ENCODE data around the gene PCSK5.
"Not testable (repeated sequence)": the region's sequence is repeated elsewhere in the genome, so short reads cannot be mapped to it uniquely, and the experiment has no call there.

Gene PCSK5

DNA sequence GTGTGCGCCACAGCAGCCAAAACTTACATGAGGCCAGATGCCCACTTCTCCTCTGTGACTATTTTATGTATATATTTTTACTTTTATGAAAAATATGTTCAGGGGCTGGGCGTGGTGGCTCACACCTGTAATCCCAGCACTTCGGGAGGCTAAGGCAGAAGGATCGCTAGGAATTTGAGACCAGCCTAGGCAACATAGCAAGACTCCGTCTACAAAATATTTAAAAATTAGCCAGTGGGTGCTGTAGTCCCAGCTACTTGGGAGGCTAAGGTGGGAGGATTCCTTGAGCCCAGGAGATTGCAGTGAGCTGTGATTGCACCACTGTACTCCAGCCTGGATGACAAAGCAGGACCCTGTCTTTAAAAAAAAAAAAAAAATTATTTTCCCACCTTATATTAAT is 420.5 kb downstream of the PCSK5 start:
- no peak for DNase-seq (ENCODE audit: low read depth in 2 of 2)

DNA sequence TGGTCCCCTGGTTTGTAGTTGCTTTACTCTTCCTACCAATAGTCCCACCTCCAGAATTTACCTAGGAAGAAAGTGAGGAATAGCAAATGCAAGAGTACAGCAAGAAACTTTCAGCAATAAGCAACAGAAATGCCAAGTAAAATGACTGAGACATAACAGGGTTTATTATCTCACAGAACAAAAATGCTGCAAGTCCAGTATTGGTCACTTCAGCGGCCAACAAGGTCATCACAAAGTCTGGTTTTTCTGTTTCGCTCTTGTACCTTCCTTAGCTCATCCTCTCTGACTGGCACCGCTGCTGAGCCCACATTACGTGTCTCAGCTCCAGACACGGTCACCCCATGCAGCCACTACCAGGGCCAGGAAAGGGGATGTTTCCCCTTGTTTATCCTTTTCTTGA is 421.1 kb downstream of the PCSK5 start:
- DNase-seq (ENCODE audit: low read depth in 2 of 2), result no peak

DNA sequence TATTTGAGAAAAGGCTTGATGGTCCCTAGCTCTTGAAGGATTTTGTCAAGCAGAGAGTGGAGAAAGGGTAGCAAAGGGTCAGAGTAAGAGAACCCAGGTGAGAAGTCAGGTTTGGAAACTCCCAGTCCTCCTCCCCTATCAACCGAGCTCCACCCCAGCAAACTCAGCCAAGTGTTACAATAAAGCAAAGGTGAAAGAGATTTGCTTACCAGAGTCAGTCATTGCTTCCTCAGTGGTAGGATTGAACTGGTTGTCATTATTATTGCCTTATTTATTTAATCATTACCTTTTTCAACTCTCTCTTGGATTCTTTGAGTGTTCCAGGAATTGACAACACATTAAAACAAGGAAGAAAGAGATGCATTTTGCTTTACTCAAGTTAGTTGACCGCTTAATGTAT is 423.3 kb downstream of the PCSK5 start:
- no peak for DNase-seq (ENCODE audit: low read depth in 2 of 2)

DNA sequence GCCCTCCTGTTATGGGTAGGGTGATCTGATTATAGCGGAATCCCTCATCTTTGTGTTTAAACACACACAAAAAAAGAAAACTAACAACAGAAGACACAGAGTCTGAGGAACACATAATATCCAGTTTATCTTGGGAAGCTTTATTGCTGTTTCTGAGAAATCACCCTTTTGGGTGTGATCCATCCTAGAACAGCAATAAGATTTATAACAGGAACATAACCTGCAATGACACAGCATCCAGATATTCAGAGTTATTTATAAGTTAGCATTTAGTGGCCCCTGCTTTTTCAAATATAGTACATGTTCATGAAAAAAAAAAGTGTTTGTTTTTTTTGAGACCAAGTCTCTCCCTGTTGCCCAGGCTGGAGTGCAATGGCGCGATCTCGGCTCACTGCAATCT is 423.8 kb downstream of the PCSK5 start:
- DNase-seq (ENCODE audit: low read depth in 2 of 2), result no peak

DNA sequence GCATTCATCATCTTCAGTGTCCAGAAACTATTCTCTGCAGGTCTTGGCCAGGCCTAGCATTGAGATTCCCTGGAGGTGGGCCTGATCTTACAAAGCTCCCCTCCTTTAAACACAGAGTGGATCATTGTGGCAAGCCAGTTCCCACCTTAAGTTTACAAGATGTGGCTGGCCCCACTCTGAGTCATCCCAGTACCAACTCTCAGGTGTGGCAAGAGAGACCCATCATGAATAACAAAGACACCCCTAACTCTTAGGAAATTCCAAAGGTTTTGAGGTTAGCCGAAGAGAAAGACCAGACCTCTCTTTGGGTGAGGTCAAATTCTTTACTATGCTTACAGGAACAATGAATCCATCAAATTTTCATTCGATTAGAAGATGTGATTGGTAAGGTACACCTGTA is 425.6 kb downstream of the PCSK5 start:
- DNase-seq (ENCODE audit: low read depth in 2 of 2), result no peak

DNA sequence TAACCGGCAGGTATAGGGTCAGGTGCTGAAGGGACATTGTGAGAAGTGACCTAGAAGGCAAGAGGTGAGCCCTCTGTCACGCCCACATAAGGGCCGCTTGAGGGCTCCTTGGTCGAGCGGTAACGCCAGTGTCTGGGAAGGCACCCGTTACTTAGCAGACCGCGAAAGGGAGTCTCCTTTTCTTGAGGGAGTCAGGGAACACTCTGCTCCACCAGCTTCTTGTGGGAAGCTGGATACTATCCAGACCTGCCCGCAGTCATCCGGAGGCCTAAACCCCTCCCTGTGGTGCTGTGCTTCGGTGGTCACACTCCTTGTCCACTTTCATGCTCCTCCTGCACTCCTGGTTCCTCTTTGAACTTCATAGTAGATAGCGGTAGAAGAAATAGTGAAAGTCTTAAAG is 429.0 kb downstream of the PCSK5 start:
- not testable (repeated sequence) for DNase-seq (ENCODE audit: low read depth in 2 of 2)

DNA sequence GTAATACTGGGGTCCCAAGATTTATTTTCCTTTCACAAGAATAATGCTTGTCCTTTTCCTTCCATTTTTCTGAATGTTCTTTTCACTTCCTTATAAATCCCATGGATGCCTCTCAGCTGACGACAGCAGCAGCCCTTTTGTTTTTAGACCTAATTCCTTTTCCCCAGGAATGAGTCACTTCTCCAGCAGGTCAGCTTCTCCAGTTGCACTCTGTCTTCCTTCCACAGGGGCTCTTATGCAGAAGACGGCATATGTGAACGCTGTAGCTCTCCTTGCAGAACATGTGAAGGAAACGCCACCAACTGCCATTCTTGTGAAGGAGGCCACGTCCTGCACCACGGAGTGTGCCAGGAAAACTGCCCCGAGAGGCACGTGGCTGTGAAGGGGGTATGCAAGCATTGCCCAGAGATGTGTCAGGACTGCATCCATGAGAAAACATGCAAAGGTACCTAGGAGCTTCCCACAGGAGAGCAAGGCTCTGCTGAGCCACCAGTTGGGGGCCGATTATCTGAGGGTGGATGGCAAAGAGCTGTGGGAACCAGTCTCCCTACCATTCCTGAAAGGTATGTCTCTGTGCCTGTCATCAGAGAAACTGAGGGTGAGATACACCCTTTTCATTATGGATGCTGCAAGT is 430.8 kb downstream of the PCSK5 start:
- no peak for DNase-seq (ENCODE audit: low read depth in 2 of 2)

DNA sequence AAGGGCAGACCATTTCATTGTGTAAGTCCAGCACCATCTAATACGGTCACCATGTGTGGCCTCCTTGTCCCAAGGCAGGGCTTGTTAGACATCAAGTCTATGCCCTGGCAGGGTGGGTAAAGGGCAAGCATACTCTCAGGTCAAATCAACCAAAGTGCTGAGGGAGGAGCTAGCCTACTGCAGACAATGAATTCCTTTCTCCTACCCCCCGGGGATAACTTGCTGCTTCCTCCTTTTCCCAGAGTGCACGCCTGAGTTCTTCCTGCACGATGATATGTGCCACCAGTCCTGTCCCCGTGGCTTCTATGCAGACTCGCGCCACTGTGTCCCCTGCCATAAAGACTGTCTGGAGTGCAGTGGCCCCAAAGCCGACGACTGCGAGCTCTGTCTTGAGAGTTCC is 432.3 kb downstream of the PCSK5 start:
- DNase-seq (ENCODE audit: low read depth in 2 of 2), result no peak

DNA sequence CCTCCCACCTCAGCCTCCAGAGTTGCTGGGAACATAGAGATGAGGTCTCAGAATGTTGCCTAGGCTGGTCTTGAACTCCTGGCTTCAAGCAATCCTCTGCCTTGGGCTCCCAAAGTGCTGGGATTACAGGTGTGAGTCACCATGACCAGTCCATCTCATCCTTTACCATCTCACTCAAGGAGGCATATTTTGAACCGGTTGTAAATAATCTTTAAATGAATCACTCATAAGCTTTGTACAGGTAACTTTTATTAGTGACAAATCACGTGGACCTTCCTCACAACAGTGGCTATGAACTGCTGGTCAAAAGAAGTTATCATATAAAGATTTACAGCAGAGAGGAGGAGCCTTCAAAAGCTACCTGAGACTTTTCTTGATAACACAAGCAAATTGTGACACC is 433.0 kb downstream of the PCSK5 start:
- no peak for DNase-seq (ENCODE audit: low read depth in 2 of 2)

DNA sequence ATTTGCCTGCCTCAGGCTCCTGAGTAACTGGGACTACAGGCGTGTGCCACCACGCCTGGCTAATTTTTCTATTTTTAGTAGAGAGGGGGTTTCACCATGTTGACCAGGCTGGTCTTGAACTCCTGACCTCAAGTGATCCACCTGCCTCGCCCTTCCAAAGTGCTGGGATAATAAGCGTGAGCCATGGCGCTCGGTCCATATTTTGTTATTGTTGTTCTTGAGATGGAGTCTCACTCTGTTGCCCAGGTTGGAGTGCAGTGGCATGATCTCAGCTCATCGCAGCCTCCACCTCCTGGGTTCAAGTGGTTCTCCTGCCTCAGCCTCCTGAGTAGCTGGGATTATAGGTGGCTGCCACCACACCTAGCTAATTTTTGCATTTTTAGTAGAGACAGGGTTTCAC is 433.6 kb downstream of the PCSK5 start:
- DNase-seq (ENCODE audit: low read depth in 2 of 2), result not testable (repeated sequence)

DNA sequence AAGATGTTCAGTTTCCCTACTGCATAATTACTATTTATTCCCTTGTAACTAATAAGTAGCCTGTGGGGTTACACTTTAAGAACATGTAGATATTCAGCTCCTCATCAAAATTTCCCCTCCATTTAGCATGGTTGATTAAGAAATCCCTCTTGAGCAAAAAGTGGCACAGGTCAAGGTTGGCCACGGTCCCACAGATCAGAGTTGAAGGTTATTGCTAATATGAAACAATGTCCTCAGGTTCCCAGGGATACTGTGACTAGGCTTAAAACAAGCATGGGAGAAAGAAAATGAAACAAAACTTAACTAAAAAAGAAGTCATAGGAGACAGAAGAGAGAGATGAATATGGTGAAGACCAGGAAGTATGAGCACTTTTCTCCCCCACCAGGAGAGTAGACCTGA is 439.6 kb downstream of the PCSK5 start:
- DNase-seq (ENCODE audit: low read depth in 2 of 2), result no peak

DNA sequence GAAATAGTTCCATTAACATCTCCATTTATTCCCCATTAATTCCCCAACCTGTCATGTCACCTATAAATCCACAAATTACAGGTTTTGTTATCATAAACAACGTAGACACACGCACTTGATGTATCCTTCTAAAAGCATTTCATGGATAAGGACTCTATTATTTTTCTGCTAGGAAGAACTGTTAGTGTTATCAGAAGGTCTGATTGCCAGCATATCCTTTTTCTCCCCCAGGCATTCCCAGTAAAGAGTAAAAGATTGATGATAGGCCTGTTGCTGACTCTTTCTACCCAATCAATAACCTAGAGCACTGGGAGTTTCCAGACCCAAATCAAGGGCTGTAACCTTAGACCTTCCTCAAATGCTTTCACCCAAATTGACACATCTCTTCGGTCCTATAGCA is 442.9 kb downstream of the PCSK5 start:
- no peak for DNase-seq (ENCODE audit: low read depth in 2 of 2)

DNA sequence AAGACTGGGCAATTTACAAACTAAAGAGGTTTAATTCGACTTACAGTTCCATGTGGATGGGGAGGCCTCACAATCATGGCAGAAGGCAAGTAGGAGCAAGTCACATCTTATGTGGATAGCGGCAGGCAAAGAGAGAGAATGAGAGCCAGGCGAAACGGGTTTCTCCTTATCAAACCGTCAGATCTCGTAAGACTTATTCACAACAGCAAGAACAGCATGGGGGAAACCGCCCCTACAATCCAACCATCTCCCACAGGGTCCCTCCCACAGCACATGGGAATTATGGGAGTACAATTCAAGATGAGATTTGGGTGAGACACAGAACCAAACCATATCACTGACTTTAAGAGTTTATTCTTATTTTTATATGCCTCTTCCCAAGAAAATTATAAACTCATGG is 443.5 kb downstream of the PCSK5 start:
- DNase-seq (ENCODE audit: low read depth in 2 of 2), result no peak

DNA sequence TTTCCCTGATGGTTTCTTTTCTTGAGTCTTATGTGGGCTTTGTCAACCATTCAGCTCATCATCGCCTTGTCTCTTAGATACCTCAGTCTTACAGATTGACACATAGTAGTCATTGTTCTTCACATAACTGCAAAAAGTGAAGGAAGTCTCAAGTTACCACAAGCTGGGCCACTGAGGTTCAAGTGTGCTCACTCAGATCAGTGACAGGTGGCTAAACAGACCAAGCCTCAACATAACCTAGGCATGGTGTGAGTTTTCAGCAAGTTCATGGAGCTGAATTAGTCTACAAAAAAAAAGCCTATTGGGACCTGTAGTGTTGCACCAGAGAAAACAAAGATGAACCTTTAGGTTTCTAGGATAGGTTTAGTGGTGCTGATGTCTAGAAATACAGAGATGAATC is 445.6 kb downstream of the PCSK5 start:
- no peak for DNase-seq (ENCODE audit: low read depth in 2 of 2)

DNA sequence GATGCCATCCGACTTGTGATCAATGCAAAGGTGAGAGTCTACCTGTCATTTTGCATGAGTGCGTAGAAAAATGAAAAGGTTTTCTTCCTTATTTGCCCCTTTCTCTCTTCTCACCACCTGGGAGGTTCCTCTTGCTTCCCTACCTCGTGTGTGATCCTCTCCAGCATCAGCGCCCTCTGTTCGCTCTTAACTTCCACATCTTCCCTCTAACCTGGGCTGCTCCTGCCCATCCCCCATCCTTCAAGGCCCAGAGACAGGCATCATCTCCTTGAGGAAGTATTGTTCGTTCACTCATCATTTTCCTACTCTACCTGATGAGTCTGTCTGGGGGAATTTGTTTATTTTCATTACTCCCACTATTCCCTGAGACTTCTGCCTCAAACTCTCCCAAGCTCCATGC is 447.9 kb downstream of the PCSK5 start:
- no peak for DNase-seq (ENCODE audit: low read depth in 2 of 2)

DNA sequence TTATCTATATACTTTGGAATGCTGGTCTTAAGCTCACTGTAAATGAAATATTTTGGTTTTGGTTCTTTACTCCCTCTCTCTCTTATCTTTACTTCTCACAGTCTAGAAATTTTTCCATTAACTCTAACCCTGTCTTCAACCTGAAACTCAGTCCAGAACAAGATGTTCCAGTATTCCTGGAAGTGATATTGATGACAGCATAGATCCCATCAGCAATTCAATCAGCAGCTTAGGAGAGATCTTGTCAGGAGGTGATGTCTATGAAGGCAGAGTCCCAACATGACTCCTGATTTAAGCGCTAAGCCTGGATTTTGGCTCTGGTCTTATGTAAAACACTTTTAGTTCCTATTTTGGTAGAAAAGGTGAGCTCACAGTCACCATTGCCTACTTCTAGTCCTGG is 451.1 kb downstream of the PCSK5 start:
- no peak for DNase-seq (ENCODE audit: low read depth in 2 of 2)

DNA sequence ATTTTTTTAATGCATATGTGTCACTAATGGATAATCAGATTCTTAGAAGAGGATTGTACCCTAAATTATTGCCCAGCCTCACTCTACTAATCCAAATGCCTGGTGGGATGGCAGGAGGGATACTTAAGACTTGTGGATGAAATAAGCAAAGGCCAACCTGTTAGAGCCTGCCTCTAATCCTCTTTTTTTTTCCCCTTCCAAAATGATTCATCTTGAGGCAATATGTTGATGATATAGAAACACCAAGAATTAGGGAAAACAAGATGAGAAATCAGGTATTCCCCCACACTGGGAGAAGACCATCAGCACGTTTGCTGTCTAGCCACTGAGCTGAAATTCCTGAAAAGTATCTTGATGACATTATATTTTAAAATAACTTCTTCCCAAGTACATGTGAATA is 451.7 kb downstream of the PCSK5 start:
- no peak for DNase-seq (ENCODE audit: low read depth in 2 of 2)

DNA sequence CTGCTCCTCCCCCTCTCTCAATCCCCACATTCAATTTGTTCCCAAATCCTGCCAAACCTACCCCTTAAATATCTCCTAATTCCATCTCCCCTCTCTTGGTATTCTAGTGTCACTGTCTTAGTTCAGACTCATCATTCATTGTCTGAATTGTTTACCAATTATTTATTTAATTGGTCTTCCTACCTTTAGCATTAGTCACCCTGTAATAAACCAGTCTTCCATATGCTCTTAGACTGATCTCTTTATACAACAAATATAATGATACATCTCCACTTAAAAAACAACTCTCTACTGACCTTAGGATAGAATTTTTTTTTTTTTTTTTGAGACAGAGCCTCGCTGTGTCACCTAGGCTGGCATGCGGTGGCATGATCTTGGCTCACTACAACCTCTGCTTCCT is 452.4 kb downstream of the PCSK5 start:
- no peak for DNase-seq (ENCODE audit: low read depth in 2 of 2)

DNA sequence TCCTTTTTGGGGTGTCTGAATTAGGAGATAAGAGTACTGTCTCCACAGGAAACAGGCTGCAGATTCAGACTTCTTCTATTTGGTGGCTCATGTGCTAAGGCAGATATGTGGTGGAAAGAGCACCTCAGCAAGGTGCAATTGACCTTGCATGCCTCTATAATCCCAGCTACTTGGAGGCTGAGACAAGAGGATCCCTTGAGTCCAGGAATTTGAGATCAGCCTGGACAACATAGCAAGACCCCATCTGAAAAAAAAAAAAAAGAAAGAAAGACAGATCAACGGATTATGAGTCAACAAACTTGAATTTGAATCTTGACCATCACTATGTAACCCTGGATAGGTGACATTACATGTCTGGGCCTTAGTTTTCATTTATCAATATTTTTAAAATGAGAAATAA is 459.4 kb downstream of the PCSK5 start:
- no peak for DNase-seq (ENCODE audit: low read depth in 2 of 2)

DNA sequence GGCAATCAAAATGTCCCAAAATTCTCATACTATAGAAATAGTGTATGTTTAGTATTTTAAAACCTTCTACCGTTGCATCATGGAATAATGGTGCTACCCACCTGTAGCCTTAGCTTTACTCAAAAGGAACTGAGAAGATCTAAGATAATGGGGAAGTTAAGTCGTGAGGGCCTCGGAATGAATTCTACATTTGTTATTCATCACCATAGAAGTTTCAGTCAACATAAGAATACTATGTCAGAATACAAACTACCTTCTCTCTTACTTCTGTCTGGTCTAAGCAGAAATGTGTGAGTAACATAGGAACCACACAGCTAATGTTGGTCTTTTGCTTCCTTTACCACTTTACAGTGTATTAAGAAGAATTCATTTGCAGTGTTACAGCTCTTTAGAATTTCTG is 460.5 kb downstream of the PCSK5 start:
- DNase-seq (ENCODE audit: low read depth in 2 of 2), result no peak

DNA sequence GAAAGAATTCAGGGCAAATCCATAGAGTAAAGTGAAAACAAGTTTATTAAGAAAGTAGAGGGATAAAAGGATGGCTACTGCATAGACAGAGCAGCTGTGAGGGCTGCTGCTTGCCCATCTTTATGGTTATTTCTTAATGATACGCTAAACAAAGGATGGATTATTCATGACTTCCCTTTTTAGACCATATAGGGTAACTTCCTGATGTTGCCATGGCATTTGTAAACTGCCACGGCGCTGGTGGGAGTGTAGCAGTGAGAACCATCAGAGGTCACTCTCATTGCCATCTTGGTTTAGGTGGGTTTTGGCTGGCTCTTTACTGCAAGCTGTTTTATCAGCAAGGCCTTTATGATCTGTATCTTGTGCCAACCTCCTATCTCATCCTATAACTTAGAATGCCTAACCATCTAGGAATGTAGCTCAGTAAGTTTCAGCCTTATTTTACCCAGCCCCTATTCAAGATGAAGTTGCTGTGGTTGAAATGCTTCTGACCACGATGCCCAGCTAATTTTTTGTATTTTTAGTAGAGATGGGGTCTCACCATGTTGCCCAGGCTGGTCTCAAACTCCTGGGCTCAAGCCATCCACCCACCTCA is 461.6 kb downstream of the PCSK5 start:
- no peak for DNase-seq (ENCODE audit: low read depth in 2 of 2)

DNA sequence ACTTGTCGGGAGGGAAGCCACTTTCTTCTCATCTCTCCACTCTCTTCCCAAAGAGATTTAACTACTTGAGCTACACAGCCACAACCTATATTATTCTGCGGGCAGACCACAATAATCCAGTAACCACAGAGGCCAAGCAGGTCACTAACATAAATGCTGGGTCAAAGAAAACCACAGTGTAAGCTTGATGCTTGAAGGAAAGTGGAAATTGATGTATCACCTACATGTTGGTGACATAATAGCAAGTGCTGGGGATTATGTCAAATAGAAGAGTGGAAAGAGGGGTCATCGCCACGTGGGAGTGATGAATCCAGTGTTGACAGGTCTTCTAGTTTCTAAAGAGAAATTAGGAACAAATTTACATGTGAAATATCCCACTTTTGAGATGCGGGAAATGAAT is 462.8 kb downstream of the PCSK5 start:
- DNase-seq (ENCODE audit: low read depth in 2 of 2), result no peak

DNA sequence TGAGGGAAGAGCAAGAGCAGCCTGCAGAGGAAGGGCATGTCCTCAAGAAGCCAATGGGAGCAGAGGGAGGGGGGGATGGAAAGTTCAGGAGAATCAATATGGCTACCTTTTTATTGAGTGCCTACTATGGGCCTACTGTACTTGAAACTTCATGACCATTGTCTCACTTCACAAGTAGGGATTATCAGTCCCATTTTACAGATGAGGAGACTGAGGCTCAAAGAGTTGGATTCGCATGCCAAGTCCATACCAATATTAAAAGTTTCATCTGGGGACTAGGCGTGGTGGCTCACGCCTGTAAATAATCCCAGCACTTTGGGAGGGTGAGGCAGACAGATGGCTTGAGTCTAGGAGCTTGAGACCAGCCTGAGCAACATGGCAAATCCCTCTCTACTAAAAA is 463.7 kb downstream of the PCSK5 start:
- no peak for DNase-seq (ENCODE audit: low read depth in 2 of 2)

DNA sequence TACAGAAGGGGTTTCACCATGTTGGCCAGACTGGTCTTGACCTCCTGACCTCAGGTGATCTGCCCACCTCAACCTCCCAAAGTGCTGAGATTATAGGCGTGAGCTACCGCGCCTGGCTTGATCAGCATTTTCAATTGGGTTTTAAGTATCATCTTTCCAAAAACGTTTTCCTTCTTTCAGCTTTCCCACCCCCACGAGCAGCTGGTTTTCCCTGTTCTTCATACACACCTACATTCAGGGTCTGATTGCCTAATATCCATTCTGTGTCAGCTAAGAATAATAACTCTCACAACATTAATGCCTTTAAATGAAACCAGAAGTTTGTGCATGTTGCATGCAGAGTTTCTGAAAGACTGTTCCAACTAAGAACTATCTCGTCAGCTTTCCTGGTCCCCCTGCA is 465.4 kb downstream of the PCSK5 start:
- no peak for DNase-seq (ENCODE audit: low read depth in 2 of 2)
